K562 (cell line): ENCODE data around the gene ABHD8. TPM values are rescaled to one million over a fixed set of nuclear protein-coding genes. Genes with fewer than 3 reads are reported as not detected.

Source experiments
- AFF4 ChIP-seq: sonication (generic); formaldehyde crosslinking; IDR thresholded peaks from 2 replicates; pipeline ENCODE4 v1.8.0; 2023; ENCODE audit warnings: mild to moderate bottlenecking, missing genetic modification reagents
- BHLHE40 ChIP-seq: IDR thresholded peaks from 2 replicates; pipeline ENCODE4 v1.6.1; 2011; ENCODE audit warnings: low read length, improper control_type of control experiment
- CTCF ChIP-seq, 3 experiments: IDR thresholded peaks in 2 of 3; conservative IDR thresholded peaks in 1 of 3; 2 replicates each; pipeline ENCODE4 v1.5.1; 2011 to 2012; ENCODE audit warnings: low read length in 3 of 3, mild to moderate bottlenecking in 3 of 3, control low read depth in 2 of 3, improper control_type of control experiment in 1 of 3, inconsistent platforms in 1 of 3, low read depth in 1 of 3, mixed read lengths in 1 of 3, moderate library complexity in 1 of 3; ENCODE audit not compliant: insufficient read depth in 2 of 3
- DACH1 ChIP-seq: fragments of 450-650 bp; IDR thresholded peaks from 2 replicates; pipeline ENCODE4 v1.6.1; 2018; ENCODE audit not compliant: partially characterized antibody
- EGR1 ChIP-seq: fragments of 450-650 bp; conservative IDR thresholded peaks from 2 replicates; pipeline ENCODE4 v1.6.1; 2017; ENCODE audit warnings: mild to moderate bottlenecking
- GABPB1 ChIP-seq: sonication (generic); formaldehyde crosslinking; IDR thresholded peaks from 2 replicates; pipeline ENCODE4 v1.8.0; 2022; ENCODE audit warnings: mild to moderate bottlenecking, missing genetic modification reagents
- MAZ ChIP-seq, 2 experiments: fragments of 450-650 bp in 1 of 2; sonication (generic) in 1 of 2; formaldehyde crosslinking; IDR thresholded peaks in 1 of 2; conservative IDR thresholded peaks in 1 of 2; 2 replicates each; pipeline versions ENCODE4 v1.4.0 to v1.5.0; 2020; ENCODE audit warnings: mild to moderate bottlenecking in 1 of 2, missing genetic modification reagents in 1 of 2
- NR2C1 ChIP-seq, 2 experiments: fragments of 450-650 bp; IDR thresholded peaks; 2 replicates each; pipeline ENCODE4 v1.6.1; 2017; ENCODE audit warnings: mild to moderate bottlenecking in 2 of 2, antibody characterized with exemption in 1 of 2, inconsistent platforms in 1 of 2, missing compliant biosample characterization in 1 of 2, missing genetic modification characterization in 1 of 2
- NRF1 ChIP-seq, 2 experiments: fragments of 450-650 bp; IDR thresholded peaks in 1 of 2; conservative IDR thresholded peaks in 1 of 2; 2 replicates each; pipeline ENCODE4 v1.6.1; 2014; ENCODE audit warnings: mild to moderate bottlenecking in 2 of 2
- NUFIP1 ChIP-seq: fragments of 450-650 bp; IDR thresholded peaks from 2 replicates; pipeline ENCODE4 v1.6.1; 2018; ENCODE audit not compliant: partially characterized antibody
- RAD21 ChIP-seq, 2 experiments: fragments of 250-450 bp in 1 of 2; fragments of 450-650 bp in 1 of 2; sonication (Bioruptor Pico) in 1 of 2; formaldehyde crosslinking in 1 of 2; IDR thresholded peaks in 1 of 2; conservative IDR thresholded peaks in 1 of 2; 2 replicates each; pipeline versions ENCODE4 v1.4.0 to v1.8.0; 2020 to 2022; ENCODE audit warnings: mild to moderate bottlenecking in 2 of 2, moderate library complexity in 1 of 2
- ZBTB17 ChIP-seq: fragments of 450-650 bp; formaldehyde crosslinking; IDR thresholded peaks from 2 replicates; pipeline ENCODE4 v1.4.0; 2020; ENCODE audit warnings: mild to moderate bottlenecking
- ZC3H4 ChIP-seq: sonication (generic); formaldehyde crosslinking; IDR thresholded peaks from 2 replicates; pipeline ENCODE4 v1.9.0; 2021; ENCODE audit warnings: missing genetic modification reagents, borderline replicate concordance
- ZC3H8 ChIP-seq: fragments of 450-650 bp; IDR thresholded peaks from 2 replicates; pipeline ENCODE4 v1.6.1; 2017
- ZNF175 ChIP-seq: fragments of 200-800 bp; sonication (Bioruptor generic); IDR thresholded peaks from 2 replicates; pipeline ENCODE4 v1.6.1; 2016; ENCODE audit warnings: low read depth, mild to moderate bottlenecking, missing genetic modification characterization, missing compliant biosample characterization
- polyA plus RNA-seq, 8 experiments: library from polyadenylated mRNA; depleted of rRNA in 4 of 8; stranded (reverse) in 5 of 8; unstranded in 3 of 8; fragments of >200 nt; fragmentation: Nextera tagmentation in 2 of 8; fragmentation: Illumina TruSeq in 1 of 8; extraction: Ambion mirVana in 2 of 8; extraction: Trizol in 1 of 8; gene quantifications; 2 replicates each; pipeline versions ENCODE4 v1.2.1 to v1.2.3, GENCODE V29; 2011 to 2014; ENCODE audit warnings: inconsistent platforms in 1 of 8, missing spikeins in 1 of 8
- total RNA-seq, 7 experiments: library from RNA; depleted of rRNA in 6 of 7; stranded (reverse); fragments of >200 nt in 6 of 7; fragmentation: Illumina TruSeq in 2 of 7; extraction: Trizol in 2 of 7; gene quantifications; 2 replicates each; pipeline versions ENCODE4 v1.2.1 to v1.2.3, GENCODE V29; 2011 to 2021; ENCODE audit warnings: low replicate concordance in 1 of 7
- TF ChIP-seq, protein P1 (sequence below): sonication (generic); formaldehyde crosslinking; IDR thresholded peaks from 2 replicates; pipeline ENCODE4 v1.9.0; 2022; ENCODE audit warnings: mild to moderate bottlenecking, missing genetic modification reagents
- TF ChIP-seq, protein P2 (sequence below): fragments of 200-800 bp; sonication (Bioruptor generic); IDR thresholded peaks from 2 replicates; pipeline ENCODE4 v1.6.1; 2017; ENCODE audit warnings: missing genetic modification characterization, missing compliant biosample characterization

Gene ABHD8
- total and polyA plus RNA-seq, 9 of the 15 experiments (the other 6 are each of a cell fraction or from before 2014, with no cell fraction given) = 0.04 to 6.6 (median 2.0) TPM; not detected in 1

- peak; percentile 47; the same call in 1 of the 2 replicates for TF ChIP-seq AFF4 (CRISPR knock-in tag)
- peak; percentile 98 for TF ChIP-seq NRF1 (conservative IDR thresholded peaks at IDR 0.05 in 1 of 2, IDR thresholded peaks at IDR 0.05 in 1 of 2)
- TF ChIP-seq ZC3H4 (CRISPR knock-in tag) = no peak
- TF ChIP-seq DACH1 = peak; percentile 98
- peak; percentile 59 for TF ChIP-seq NR2C1 (IDR thresholded peaks at IDR 0.05)
- peak; percentile 58 for TF ChIP-seq NR2C1 (tag; IDR thresholded peaks at IDR 0.05)
- TF ChIP-seq MAZ (CRISPR knock-in tag; conservative IDR thresholded peaks at IDR 0.05 in 1 of 2, IDR thresholded peaks at IDR 0.05 in 1 of 2) = peak; percentile 26 to 33
- TF ChIP-seq, protein P1, sequence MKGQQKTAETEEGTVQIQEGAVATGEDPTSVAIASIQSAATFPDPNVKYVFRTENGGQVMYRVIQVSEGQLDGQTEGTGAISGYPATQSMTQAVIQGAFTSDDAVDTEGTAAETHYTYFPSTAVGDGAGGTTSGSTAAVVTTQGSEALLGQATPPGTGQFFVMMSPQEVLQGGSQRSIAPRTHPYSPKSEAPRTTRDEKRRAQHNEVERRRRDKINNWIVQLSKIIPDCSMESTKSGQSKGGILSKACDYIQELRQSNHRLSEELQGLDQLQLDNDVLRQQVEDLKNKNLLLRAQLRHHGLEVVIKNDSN (CRISPR knock-in tag) = peak; percentile 87
- TF ChIP-seq ZC3H8 = no peak
- peak; percentile 62 for TF ChIP-seq EGR1
- TF ChIP-seq ZNF175 (CRISPR knock-in tag) = no peak
- TF ChIP-seq, protein P2, sequence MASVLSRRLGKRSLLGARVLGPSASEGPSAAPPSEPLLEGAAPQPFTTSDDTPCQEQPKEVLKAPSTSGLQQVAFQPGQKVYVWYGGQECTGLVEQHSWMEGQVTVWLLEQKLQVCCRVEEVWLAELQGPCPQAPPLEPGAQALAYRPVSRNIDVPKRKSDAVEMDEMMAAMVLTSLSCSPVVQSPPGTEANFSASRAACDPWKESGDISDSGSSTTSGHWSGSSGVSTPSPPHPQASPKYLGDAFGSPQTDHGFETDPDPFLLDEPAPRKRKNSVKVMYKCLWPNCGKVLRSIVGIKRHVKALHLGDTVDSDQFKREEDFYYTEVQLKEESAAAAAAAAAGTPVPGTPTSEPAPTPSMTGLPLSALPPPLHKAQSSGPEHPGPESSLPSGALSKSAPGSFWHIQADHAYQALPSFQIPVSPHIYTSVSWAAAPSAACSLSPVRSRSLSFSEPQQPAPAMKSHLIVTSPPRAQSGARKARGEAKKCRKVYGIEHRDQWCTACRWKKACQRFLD (CRISPR knock-in tag) = peak; percentile 10; the same call in 1 of the 2 replicates
- TF ChIP-seq NUFIP1 = peak; percentile 57
- peak; percentile 88 for TF ChIP-seq ZBTB17
- TF ChIP-seq BHLHE40 = peak; percentile 81
- peak; percentile 78 for TF ChIP-seq GABPB1 (CRISPR knock-in tag)
- peak; percentile 83 to 97 (median 93) for TF ChIP-seq CTCF (IDR thresholded peaks at IDR 0.05 in 2 of 3, conservative IDR thresholded peaks at IDR 0.05 in 1 of 3; ENCODE audit: insufficient read depth in 2 of 3, low read depth in 1 of 3, low read length in 3 of 3)
- peak; percentile 61 to 66 for TF ChIP-seq RAD21 (CRISPR knock-in tag; conservative IDR thresholded peaks at IDR 0.05 in 1 of 2, IDR thresholded peaks at IDR 0.05 in 1 of 2)
Observed at GRCh38 chr19:17305517-17306284, 2.5 kb upstream of the ABHD8 start, which contains the start of gene MRPL34 (continued).
